Rectal smooth muscle tissue (tissue), 1 donor: Measurements from ENCODE around the gene PRDM4.
A peak's percentile ranks its signal among the peaks of the same experiment; 100 is the strongest.

Experiments
- H3K27ac ChIP-seq: one replicate; pipeline ENCODE4 v1.7.0; 2013; ENCODE audit warnings: low read depth, low read length, inconsistent platforms
- H3K27me3 ChIP-seq: one replicate; pipeline ENCODE4 v1.7.0; 2013; ENCODE audit warnings: low read length; ENCODE audit not compliant: control insufficient read depth, insufficient read depth
- H3K36me3 ChIP-seq: one replicate; pipeline ENCODE4 v1.7.0; 2013; ENCODE audit warnings: low read length; ENCODE audit not compliant: control insufficient read depth, insufficient read depth
- H3K4me1 ChIP-seq: one replicate; pipeline ENCODE4 v1.7.0; 2013; ENCODE audit warnings: low read length; ENCODE audit not compliant: control insufficient read depth, insufficient read depth
- H3K4me3 ChIP-seq: one replicate; pipeline ENCODE4 v1.7.0; 2013; ENCODE audit warnings: low read length
- H3K9ac ChIP-seq: one replicate; pipeline ENCODE4 v1.7.0; 2013; ENCODE audit warnings: low read length

PRDM4 gene

GRCh38 chr12:107760809-107761501 is at the start of gene PRDM4:
Gene PRDM4 (minus strand): TSS chr12:107761137. CDS start chr12:107760515, 622 bp downstream.
- Histone ChIP-seq H3K36me3 (peaks cover 3% of the 10 kb centered on the region), H3K4me1 (peaks cover 23% of the 10 kb centered on the region), H3K27ac (peak within 1 kb of the TSS; percentile 43), H3K27me3 (no peaks in the 10 kb centered on the region), H3K9ac (peak within 1 kb of the TSS; percentile 76), H3K4me3 (peak within 1 kb of the TSS; percentile 94)

- Histone ChIP-seq H3K36me3 (no peaks in the 10 kb centered on the region), H3K4me3 (no peak overlapping the region)
These were observed 46.7 kb upstream of the PRDM4 start for GRCh38 chr12:107807471-107808150.

DNA sequence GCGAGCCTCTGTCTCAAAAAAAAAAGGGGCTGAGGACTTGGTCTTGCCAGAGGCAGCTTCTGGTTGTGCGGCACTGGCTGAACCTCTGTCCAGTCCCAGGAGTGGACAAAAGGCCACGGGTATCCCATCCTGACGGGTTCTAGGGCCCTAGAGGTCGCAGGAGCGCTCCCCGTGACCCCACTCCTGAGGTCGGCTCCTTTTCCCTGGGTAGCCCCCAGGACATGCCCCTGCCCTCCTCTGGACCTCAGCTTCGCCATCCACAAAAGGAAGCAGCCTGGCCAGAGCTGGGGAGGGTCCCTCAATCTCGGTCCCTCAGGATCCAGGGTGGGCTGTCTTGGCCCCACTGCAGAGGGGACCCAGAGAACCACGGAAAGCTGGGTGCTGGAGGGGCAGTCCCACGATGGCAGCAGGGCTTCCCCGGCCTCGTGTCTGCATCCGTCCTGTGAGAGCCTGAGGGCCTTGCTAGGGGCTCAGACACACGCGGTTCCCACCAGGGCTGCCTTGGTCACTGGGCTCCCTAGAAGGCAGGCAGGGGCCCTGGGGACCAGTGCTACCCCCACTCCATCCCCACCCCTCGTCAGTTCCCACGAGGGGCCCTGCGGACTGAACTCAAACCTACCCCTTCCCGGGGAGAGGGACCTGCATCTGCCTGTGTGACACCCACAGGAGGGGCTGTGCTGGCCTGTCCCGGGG is 44.7 kb upstream of the PRDM4 start:
- Histone ChIP-seq H3K9ac (no peak overlapping the region), H3K4me3 (no peak overlapping the region), H3K27me3 (no peaks in the 10 kb centered on the region), H3K4me1 (no peaks in the 10 kb centered on the region), H3K36me3 (no peaks in the 10 kb centered on the region), H3K27ac (no peak overlapping the region)

More at GRCh38 chr12:107807471-107808150, 46.7 kb upstream of the PRDM4 start:
- no peak overlapping the region for H3K27ac ChIP-seq
- no peaks in the 10 kb centered on the region for H3K27me3 ChIP-seq
- no peaks in the 10 kb centered on the region for H3K4me1 ChIP-seq
- H3K9ac ChIP-seq = no peak overlapping the region

GRCh38 chr12:107803092-107803491 is 42.2 kb upstream of the PRDM4 start:
- no peak overlapping the region for H3K4me3 ChIP-seq
- no peaks in the 10 kb centered on the region for H3K27me3 ChIP-seq
- H3K27ac ChIP-seq = no peak overlapping the region
- H3K9ac ChIP-seq = no peak overlapping the region
- no peaks in the 10 kb centered on the region for H3K4me1 ChIP-seq
- H3K36me3 ChIP-seq = no peaks in the 10 kb centered on the region

DNA sequence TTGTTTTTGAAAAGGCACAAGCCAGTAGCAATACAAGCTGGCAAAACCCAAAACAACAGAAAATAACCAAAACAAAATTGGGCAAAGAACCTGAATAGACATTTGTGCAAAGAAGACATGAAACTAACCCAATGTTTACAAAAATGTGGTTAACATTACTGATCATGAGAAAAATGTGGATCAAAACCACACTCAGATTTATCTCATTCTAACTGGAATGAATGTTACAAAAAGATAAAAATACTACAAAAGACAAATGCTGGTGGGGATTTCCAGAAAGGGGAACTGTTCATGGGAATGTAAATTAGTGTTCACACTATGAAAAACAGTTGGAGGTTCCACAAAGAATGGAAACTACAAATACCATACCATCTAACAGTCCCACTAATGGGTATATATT is 40.2 kb upstream of the PRDM4 start:
- H3K27me3 ChIP-seq = no peaks in the 10 kb centered on the region
- no peak overlapping the region for H3K27ac ChIP-seq
- H3K9ac ChIP-seq = no peak overlapping the region

GRCh38 chr12:107798580-107798979 is 37.6 kb upstream of the PRDM4 start:
- H3K27me3 ChIP-seq = no peaks in the 10 kb centered on the region
- H3K4me3 ChIP-seq = no peak overlapping the region
- no peak overlapping the region for H3K9ac ChIP-seq
- H3K4me1 ChIP-seq = no peaks in the 10 kb centered on the region
- no peak overlapping the region for H3K27ac ChIP-seq
- H3K36me3 ChIP-seq = no peaks in the 10 kb centered on the region

More for the DNA sequence above, 40.2 kb upstream of the PRDM4 start:
- Histone ChIP-seq H3K36me3 (no peaks in the 10 kb centered on the region), H3K4me1 (no peaks in the 10 kb centered on the region), H3K4me3 (no peak overlapping the region)

- Histone ChIP-seq H3K4me1 (no peaks in the 10 kb centered on the region), H3K9ac (no peak overlapping the region), H3K36me3 (no peaks in the 10 kb centered on the region), H3K4me3 (no peak overlapping the region), H3K27ac (no peak overlapping the region), H3K27me3 (no peaks in the 10 kb centered on the region)
These were observed 33.5 kb upstream of the PRDM4 start for GRCh38 chr12:107794451-107794850.

- no peak overlapping the region for H3K4me3 ChIP-seq
- H3K27me3 ChIP-seq = no peaks in the 10 kb centered on the region
- H3K36me3 ChIP-seq = no peaks in the 10 kb centered on the region
- H3K9ac ChIP-seq = no peak overlapping the region
- H3K27ac ChIP-seq = no peak overlapping the region
- H3K4me1 ChIP-seq = no peaks in the 10 kb centered on the region
These were observed 30.6 kb upstream of the PRDM4 start for GRCh38 chr12:107791465-107792089.

GRCh38 chr12:107788690-107789458 is 27.9 kb upstream of the PRDM4 start:
- Histone ChIP-seq H3K27me3 (no peaks in the 10 kb centered on the region), H3K36me3 (no peaks in the 10 kb centered on the region)

DNA sequence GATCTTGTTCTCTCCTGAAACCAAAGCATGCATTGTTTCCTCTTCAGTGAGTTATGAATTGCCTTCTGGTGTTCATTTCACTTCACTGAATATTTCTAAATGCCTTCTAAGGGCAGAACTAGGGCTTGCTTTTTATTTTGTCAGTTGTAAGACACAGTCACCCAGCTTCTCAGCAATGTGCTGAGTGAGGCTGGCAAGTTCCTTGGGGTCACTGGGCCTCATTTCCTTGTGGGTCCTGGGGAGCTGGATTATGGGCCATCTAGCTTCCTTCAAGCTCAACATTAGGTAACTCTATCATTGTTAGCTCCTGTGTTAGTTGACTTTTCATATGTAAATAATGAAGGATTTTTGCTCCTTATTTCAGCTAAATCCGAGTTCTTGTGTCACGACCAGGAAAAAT is 27.3 kb upstream of the PRDM4 start:
- Histone ChIP-seq H3K4me1 (no peaks in the 10 kb centered on the region), H3K27ac (no peak overlapping the region), H3K9ac (no peak overlapping the region), H3K36me3 (no peaks in the 10 kb centered on the region), H3K27me3 (no peaks in the 10 kb centered on the region), H3K4me3 (no peak overlapping the region)

More at GRCh38 chr12:107788690-107789458, 27.9 kb upstream of the PRDM4 start:
- no peak overlapping the region for H3K4me3 ChIP-seq
- no peaks in the 10 kb centered on the region for H3K4me1 ChIP-seq
- no peak overlapping the region for H3K27ac ChIP-seq
- no peak overlapping the region for H3K9ac ChIP-seq

- no peaks in the 10 kb centered on the region for H3K36me3 ChIP-seq
- no peaks in the 10 kb centered on the region for H3K27me3 ChIP-seq
- H3K4me3 ChIP-seq = no peak overlapping the region
- no peak overlapping the region for H3K27ac ChIP-seq
- H3K4me1 ChIP-seq = no peaks in the 10 kb centered on the region
- H3K9ac ChIP-seq = no peak overlapping the region
These were observed 22.8 kb upstream of the PRDM4 start for GRCh38 chr12:107783406-107784376.
